Dendritic cell treated with granulocyte-macrophage colony-stimulating factor and Interleukin-4, amounts not matched to agents 40 ng/mL and 50 ng/mL, for 4 days (primary cell): ENCODE measurements around the gene NOS1AP.
"Not testable (repeated sequence)": the region's sequence is repeated elsewhere in the genome, so short reads cannot be mapped to it uniquely, and the experiment has no call there.

ENCODE experiments used
- H3K27ac Mint-ChIP-seq: one replicate; pipeline ENCODE4 v1.8.0; 2022; ENCODE audit warnings: mild to moderate bottlenecking, mixed read lengths
- H3K27me3 Mint-ChIP-seq: one replicate; pipeline ENCODE4 v1.8.0; 2022; ENCODE audit warnings: mild to moderate bottlenecking, mixed read lengths
- H3K36me3 Mint-ChIP-seq: one replicate; pipeline ENCODE4 v1.8.0; 2022; ENCODE audit warnings: low read depth, mixed read lengths
- H3K4me1 Mint-ChIP-seq: one replicate; pipeline ENCODE4 v1.8.0; 2022; ENCODE audit warnings: low read depth, mixed read lengths
- H3K4me3 Mint-ChIP-seq: one replicate; pipeline ENCODE4 v1.8.0; 2022; ENCODE audit warnings: mild to moderate bottlenecking, moderate library complexity, mixed read lengths
- H3K9me3 Mint-ChIP-seq: one replicate; pipeline ENCODE4 v1.8.0; 2022; ENCODE audit warnings: mixed read lengths
- intact Hi-C: fragments of 100-400 bp; cut with micrococcal nuclease; formaldehyde crosslinking; loops from one replicate; pipeline ENCODE4 v1.15.0; 2022

NOS1AP gene

GRCh38 chr1:162036163-162036562, 33.3 kb upstream of the NOS1AP start:
- intact Hi-C loops = loop anchor here (2.0 kb wide), 1 partner anchor 171 kb away; no protein-coding TSS in a partner anchor
- Mint-ChIP-seq H3K27ac (no peak overlapping the region), H3K27me3 (peaks cover 11% of the 10 kb centered on the region), H3K9me3 (no peaks in the 10 kb centered on the region), H3K4me1 (no peaks in the 10 kb centered on the region), H3K36me3 (no peaks in the 10 kb centered on the region), H3K4me3 (no peak overlapping the region)

- Mint-ChIP-seq H3K27ac (no peak overlapping the region), H3K4me3 (no peak overlapping the region), H3K27me3 (peaks cover 5% of the 10 kb centered on the region), H3K9me3 (no peaks in the 10 kb centered on the region), H3K4me1 (no peaks in the 10 kb centered on the region), H3K36me3 (no peaks in the 10 kb centered on the region)
- intact Hi-C loops = no loop called here
Observed at GRCh38 chr1:162038624-162039023, 30.9 kb upstream of the NOS1AP start.

GRCh38 chr1:162040001-162040400, 29.5 kb upstream of the NOS1AP start:
- peaks cover 2% of the 10 kb centered on the region for H3K27me3 Mint-ChIP-seq
- H3K36me3 Mint-ChIP-seq = no peaks in the 10 kb centered on the region
- intact Hi-C loops = no loop called here
- no peaks in the 10 kb centered on the region for H3K9me3 Mint-ChIP-seq
- no peak overlapping the region for H3K27ac Mint-ChIP-seq
- no peak overlapping the region for H3K4me3 Mint-ChIP-seq
- H3K4me1 Mint-ChIP-seq = no peaks in the 10 kb centered on the region

GRCh38 chr1:162040657-162041056, 28.8 kb upstream of the NOS1AP start:
- intact Hi-C loops = no loop called here
- no peaks in the 10 kb centered on the region for H3K4me1 Mint-ChIP-seq
- H3K4me3 Mint-ChIP-seq = no peak overlapping the region
- no peak overlapping the region for H3K27ac Mint-ChIP-seq
- H3K36me3 Mint-ChIP-seq = no peaks in the 10 kb centered on the region
- H3K27me3 Mint-ChIP-seq = peaks cover 2% of the 10 kb centered on the region
- H3K9me3 Mint-ChIP-seq = no peaks in the 10 kb centered on the region

- Mint-ChIP-seq H3K36me3 (no peaks in the 10 kb centered on the region), H3K4me1 (no peaks in the 10 kb centered on the region), H3K4me3 (no peak overlapping the region), H3K9me3 (no peaks in the 10 kb centered on the region), H3K27ac (no peak overlapping the region), H3K27me3 (peaks cover 2% of the 10 kb centered on the region)
- intact Hi-C loops = no loop called here
Observed at GRCh38 chr1:162042361-162042760, 27.1 kb upstream of the NOS1AP start.

GRCh38 chr1:162046921-162047320, 22.6 kb upstream of the NOS1AP start:
- H3K27ac Mint-ChIP-seq = no peak overlapping the region
- intact Hi-C loops = no loop called here
- no peak overlapping the region for H3K4me3 Mint-ChIP-seq
- no peaks in the 10 kb centered on the region for H3K4me1 Mint-ChIP-seq
- H3K27me3 Mint-ChIP-seq = peaks cover 1% of the 10 kb centered on the region
- H3K36me3 Mint-ChIP-seq = no peaks in the 10 kb centered on the region
- H3K9me3 Mint-ChIP-seq = no peaks in the 10 kb centered on the region

GRCh38 chr1:162053949-162054348, 15.5 kb upstream of the NOS1AP start:
- H3K4me1 Mint-ChIP-seq, H3K27me3 Mint-ChIP-seq, H3K9me3 Mint-ChIP-seq, intact Hi-C loops, H3K27ac Mint-ChIP-seq, H3K36me3 Mint-ChIP-seq, H3K4me3 Mint-ChIP-seq: not testable (repeated sequence)

- Mint-ChIP-seq H3K36me3 (no peaks in the 10 kb centered on the region), H3K27ac (no peak overlapping the region), H3K9me3 (no peaks in the 10 kb centered on the region), H3K27me3 (peaks cover 2% of the 10 kb centered on the region), H3K4me3 (no peak overlapping the region), H3K4me1 (peaks cover 4% of the 10 kb centered on the region)
- intact Hi-C loops = loop anchor here (5.0 kb wide), 3 partner anchors 452 to 747 kb away; partner anchors contain the start of gene DDR2
Observed at GRCh38 chr1:162055062-162055461, 14.4 kb upstream of the NOS1AP start.

- Mint-ChIP-seq H3K27me3 (peaks cover 2% of the 10 kb centered on the region), H3K36me3 (no peaks in the 10 kb centered on the region), H3K4me1 (peaks cover 4% of the 10 kb centered on the region), H3K27ac (no peak overlapping the region), H3K9me3 (no peaks in the 10 kb centered on the region), H3K4me3 (no peak overlapping the region)
- intact Hi-C loops = loop anchor here (1.0 to 5.0 kb wide), 5 partner anchors 220 to 746 kb away; partner anchors contain the start of gene DDR2
Observed at GRCh38 chr1:162056043-162056442, 13.4 kb upstream of the NOS1AP start.

GRCh38 chr1:162056579-162056978, 12.9 kb upstream of the NOS1AP start:
- H3K27ac Mint-ChIP-seq = no peak overlapping the region
- H3K4me3 Mint-ChIP-seq = no peak overlapping the region
- H3K4me1 Mint-ChIP-seq = peaks cover 4% of the 10 kb centered on the region
- peaks cover 6% of the 10 kb centered on the region for H3K27me3 Mint-ChIP-seq
- H3K36me3 Mint-ChIP-seq = no peaks in the 10 kb centered on the region
- no peaks in the 10 kb centered on the region for H3K9me3 Mint-ChIP-seq
- intact Hi-C loops = loop anchor here (1.0 to 5.0 kb wide), 5 partner anchors 220 to 746 kb away; partner anchors contain the start of gene DDR2

- Mint-ChIP-seq H3K9me3 (no peaks in the 10 kb centered on the region), H3K27me3 (peaks cover 12% of the 10 kb centered on the region), H3K4me1 (no peaks in the 10 kb centered on the region), H3K36me3 (no peaks in the 10 kb centered on the region), H3K27ac (no peak overlapping the region), H3K4me3 (no peak overlapping the region)
- intact Hi-C loops = loop anchor here (5.0 kb wide), 3 partner anchors 448 to 743 kb away; partner anchors contain the start of gene DDR2
Observed at GRCh38 chr1:162059721-162060120, 9.8 kb upstream of the NOS1AP start.

GRCh38 chr1:162060314-162060713, 9.2 kb upstream of the NOS1AP start:
- no peaks in the 10 kb centered on the region for H3K36me3 Mint-ChIP-seq
- intact Hi-C loops = no loop called here

GRCh38 chr1:162062542-162063015, 6.9 kb upstream of the NOS1AP start:
- H3K27ac Mint-ChIP-seq = no peak overlapping the region
- no peaks in the 10 kb centered on the region for H3K9me3 Mint-ChIP-seq
- no peaks in the 10 kb centered on the region for H3K36me3 Mint-ChIP-seq
- H3K4me3 Mint-ChIP-seq = no peak overlapping the region
- intact Hi-C loops = no loop called here
- peaks cover 6% of the 10 kb centered on the region for H3K4me1 Mint-ChIP-seq
- H3K27me3 Mint-ChIP-seq = peaks cover 19% of the 10 kb centered on the region

More at GRCh38 chr1:162060314-162060713, 9.2 kb upstream of the NOS1AP start:
- H3K27ac Mint-ChIP-seq = no peak overlapping the region
- peaks cover 4% of the 10 kb centered on the region for H3K4me1 Mint-ChIP-seq
- no peaks in the 10 kb centered on the region for H3K9me3 Mint-ChIP-seq
- H3K27me3 Mint-ChIP-seq = peaks cover 12% of the 10 kb centered on the region
- no peak overlapping the region for H3K4me3 Mint-ChIP-seq

- peaks cover 31% of the 10 kb centered on the region for H3K27me3 Mint-ChIP-seq
- no peak overlapping the region for H3K27ac Mint-ChIP-seq
- no peak overlapping the region for H3K4me3 Mint-ChIP-seq
- H3K4me1 Mint-ChIP-seq = peaks cover 8% of the 10 kb centered on the region
- H3K36me3 Mint-ChIP-seq = no peaks in the 10 kb centered on the region
- H3K9me3 Mint-ChIP-seq = no peaks in the 10 kb centered on the region
- intact Hi-C loops = no loop called here
Observed at GRCh38 chr1:162065016-162065415, 4.5 kb upstream of the NOS1AP start.

GRCh38 chr1:162066836-162067235, 2.7 kb upstream of the NOS1AP start:
- H3K27ac Mint-ChIP-seq, H3K4me3 Mint-ChIP-seq, H3K9me3 Mint-ChIP-seq, H3K36me3 Mint-ChIP-seq, intact Hi-C loops: not testable (repeated sequence)
- peaks cover 46% of the 10 kb centered on the region for H3K27me3 Mint-ChIP-seq
- H3K4me1 Mint-ChIP-seq = peaks cover 13% of the 10 kb centered on the region
